T-helper 17 cell (primary cell): Measurements from ENCODE around the gene ITGA3. TPM values are rescaled to one million over a fixed set of nuclear protein-coding genes. Genes with fewer than 3 reads are reported as not detected.
A peak's percentile ranks its signal among the peaks of the same experiment; 100 is the strongest.

ENCODE experiments used
- ATAC-seq: fragments of 150-1000 bp; cut with Tn5 transposase; 2 replicates; pipeline ENCODE4 v1.10.0; 2021; ENCODE audit warnings: mild to moderate bottlenecking, moderate library complexity
- DNase-seq, 3 donors: peaks; one replicate each; pipeline versions ENCODE4 v3.0.0 to v3.0.0-alpha.2; 2020 to 2021
- H3K9me3 ChIP-seq: one replicate; pipeline ENCODE4 v1.7.0; 2013; ENCODE audit warnings: low read length, mild to moderate bottlenecking; ENCODE audit not compliant: control insufficient read depth, poor library complexity, severe bottlenecking
- H3K27ac Mint-ChIP-seq: one replicate; pipeline ENCODE4 v1.8.0; 2022; ENCODE audit warnings: mild to moderate bottlenecking, moderate library complexity, mixed read lengths
- H3K27me3 Mint-ChIP-seq: one replicate; pipeline ENCODE4 v1.8.0; 2022; ENCODE audit warnings: mixed read lengths
- H3K36me3 Mint-ChIP-seq: one replicate; pipeline ENCODE4 v1.8.0; 2022; ENCODE audit warnings: low read depth, mixed read lengths
- H3K4me1 Mint-ChIP-seq: one replicate; pipeline ENCODE4 v1.8.0; 2022; ENCODE audit warnings: mild to moderate bottlenecking, mixed read lengths
- H3K4me3 Mint-ChIP-seq: one replicate; pipeline ENCODE4 v1.8.0; 2022; ENCODE audit warnings: mild to moderate bottlenecking, moderate library complexity, mixed read lengths
- total RNA-seq, 4 donors: library from RNA in 2 of 4; stranded (reverse) in 2 of 4; gene quantifications; one replicate each; pipeline ENCODE4 v1.2.3 and lab custom pipeline; 2022 to 2026

ITGA3 gene
- total RNA-seq, 2 donors from 2014 or later, result 8.0 to 10.6 TPM

DNA sequence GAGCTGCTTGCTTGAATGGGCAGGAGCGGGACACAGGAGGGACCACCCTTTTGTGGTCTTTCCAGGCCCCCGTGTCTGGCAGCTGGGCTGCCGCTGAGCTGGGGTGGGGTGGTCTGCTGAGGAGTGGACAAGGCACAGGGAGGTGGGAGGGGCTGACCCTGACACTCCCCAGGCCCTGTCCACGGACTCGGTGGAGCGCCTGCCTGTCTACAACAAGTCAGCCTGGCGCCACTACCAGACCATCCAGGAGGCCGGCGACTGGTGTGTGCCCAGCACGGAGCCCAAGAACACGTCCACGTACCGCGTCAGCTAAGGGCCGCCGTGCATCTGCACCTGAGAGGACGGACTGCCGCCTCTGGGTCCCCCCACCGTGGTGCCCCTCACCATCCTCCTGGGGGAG, 53.9 kb downstream of the ITGA3 start:
- H3K27me3 Mint-ChIP-seq, result peaks cover under 1% of the 10 kb centered on the region
- H3K9me3 ChIP-seq, result no peaks in the 10 kb centered on the region
- DNase-seq (no peak), ATAC-seq (no peak)
- H3K4me1 Mint-ChIP-seq, result peaks cover 2% of the 10 kb centered on the region
- peaks cover 9% of the 10 kb centered on the region for H3K36me3 Mint-ChIP-seq
- no peak overlapping the region for H3K4me3 Mint-ChIP-seq
- H3K27ac Mint-ChIP-seq, result no peak overlapping the region

DNA sequence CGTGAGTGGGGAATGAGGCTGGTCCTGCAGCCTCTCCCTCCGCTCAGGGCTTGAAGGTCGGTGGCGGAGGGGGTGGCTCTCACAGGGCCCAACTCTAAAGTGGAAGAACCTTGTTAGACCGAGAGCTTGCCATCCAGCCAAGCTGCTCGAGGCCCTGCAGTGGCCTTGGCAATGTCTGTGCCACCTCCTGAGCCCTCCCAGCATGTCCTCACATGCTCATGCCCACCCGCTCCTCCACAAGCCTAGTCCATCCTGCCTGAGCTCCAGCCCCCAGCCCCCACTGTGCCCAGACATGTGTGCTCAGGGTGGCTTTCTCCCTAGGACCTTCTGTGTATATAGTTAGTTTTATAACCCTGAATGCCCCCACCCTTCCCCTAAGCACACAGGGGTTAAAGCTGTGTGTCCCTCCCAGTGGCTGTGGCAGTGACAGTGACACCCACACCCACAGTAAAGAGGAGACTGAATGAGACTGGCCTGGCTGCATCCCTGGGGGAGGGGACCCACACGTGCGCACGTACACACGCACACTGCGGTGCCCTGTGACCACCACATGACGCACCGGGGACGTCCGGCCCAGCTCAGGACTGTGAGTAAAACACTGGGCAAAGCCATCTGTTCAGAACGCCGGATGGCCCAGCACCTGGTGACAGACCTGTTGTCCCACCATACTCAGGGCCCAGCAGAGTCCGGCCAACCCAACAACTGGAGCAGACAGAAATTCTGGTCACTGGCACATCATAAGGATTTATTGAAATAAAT, 54.9 kb downstream of the ITGA3 start:
- no peak for DNase-seq
- H3K9me3 ChIP-seq, result no peaks in the 10 kb centered on the region
- H3K27me3 Mint-ChIP-seq, result peaks cover 8% of the 10 kb centered on the region
- no peak overlapping the region for H3K27ac Mint-ChIP-seq
- H3K36me3 Mint-ChIP-seq, result peaks cover 8% of the 10 kb centered on the region
- H3K4me1 Mint-ChIP-seq, result peaks cover 7% of the 10 kb centered on the region
- no peak for ATAC-seq
- no peak overlapping the region for H3K4me3 Mint-ChIP-seq

DNA sequence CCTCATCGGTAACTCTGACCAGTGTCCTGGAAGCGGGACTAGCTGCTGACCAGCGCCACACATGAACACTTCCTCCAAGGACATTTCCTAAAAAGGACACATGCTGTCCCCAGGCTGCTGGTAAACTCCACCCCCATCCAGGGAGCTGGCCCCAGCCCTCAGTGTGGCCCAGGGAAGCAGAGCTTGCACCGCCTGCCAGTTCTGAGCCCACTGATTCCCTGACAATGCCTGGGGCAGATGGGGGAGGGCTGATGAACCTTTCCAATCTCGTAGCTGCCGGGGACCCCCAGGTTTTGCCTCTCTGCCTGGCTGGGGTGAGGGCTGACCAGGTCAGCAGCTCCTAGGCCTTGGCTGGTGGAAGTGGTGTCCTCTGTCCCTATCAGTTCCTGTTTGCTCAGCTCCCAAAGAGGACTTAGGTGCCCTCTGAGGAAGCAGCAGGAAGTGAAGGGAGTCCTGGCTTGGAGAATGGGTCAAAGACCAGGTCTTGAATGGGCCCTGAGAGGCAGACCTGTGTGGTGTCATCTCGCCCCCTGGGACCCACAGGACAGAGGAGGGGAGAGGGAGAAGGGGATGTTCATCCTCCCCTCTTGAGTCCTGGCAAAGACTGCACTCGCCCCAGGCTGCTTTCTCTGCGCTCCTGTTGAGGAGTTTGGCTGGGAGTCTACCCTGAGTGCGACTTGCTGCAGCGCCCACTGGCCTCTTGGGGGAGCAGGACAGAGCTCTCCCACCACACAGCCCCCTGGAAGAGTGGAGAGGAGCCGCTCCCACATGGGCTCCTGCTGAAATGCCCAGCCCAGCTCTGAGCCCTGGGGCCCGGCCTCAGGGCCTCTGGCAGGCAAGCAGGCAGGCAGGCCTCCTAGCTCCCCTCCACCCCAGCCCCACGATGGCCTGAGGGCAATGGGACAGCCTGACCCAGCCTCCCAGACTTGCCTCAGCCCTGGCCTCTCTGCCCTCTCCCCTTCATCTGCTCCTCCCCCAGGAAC, 56.1 kb downstream of the ITGA3 start:
- ATAC-seq (no peak), DNase-seq (no peak)
- H3K27me3 Mint-ChIP-seq, result peaks cover 14% of the 10 kb centered on the region
- no peak overlapping the region for H3K4me3 Mint-ChIP-seq
- no peaks in the 10 kb centered on the region for H3K9me3 ChIP-seq
- H3K36me3 Mint-ChIP-seq, result peaks cover 4% of the 10 kb centered on the region
- H3K4me1 Mint-ChIP-seq, result peaks cover 11% of the 10 kb centered on the region
- no peak overlapping the region for H3K27ac Mint-ChIP-seq

DNA sequence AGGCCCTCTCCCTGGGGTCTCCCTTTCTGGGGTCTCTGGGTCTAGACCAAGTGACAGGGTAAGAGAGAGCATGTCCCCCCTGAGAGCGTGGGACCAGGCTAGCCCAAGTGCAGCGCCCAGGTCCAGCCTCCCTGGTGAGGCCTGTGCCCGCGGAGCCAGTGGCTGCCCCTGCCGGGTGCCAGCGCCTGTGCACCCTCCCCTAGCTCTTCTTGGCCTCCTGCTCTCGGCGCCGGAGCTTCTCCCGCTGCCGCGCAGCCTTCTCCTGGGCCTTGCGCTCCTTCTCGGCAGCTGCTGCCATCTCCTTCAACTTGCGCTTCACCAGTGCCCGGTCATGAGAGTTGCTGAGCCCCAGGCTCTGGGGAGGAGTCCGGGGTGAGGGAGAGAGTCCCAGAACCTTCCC, 56.8 kb downstream of the ITGA3 start:
- no peaks in the 10 kb centered on the region for H3K9me3 ChIP-seq
- Mint-ChIP-seq H3K36me3 (peaks cover 3% of the 10 kb centered on the region), H3K27me3 (peaks cover 16% of the 10 kb centered on the region), H3K4me3 (no peak overlapping the region), H3K4me1 (peaks cover 13% of the 10 kb centered on the region), H3K27ac (no peak overlapping the region)
- ATAC-seq (no peak), DNase-seq (no peak)

DNA sequence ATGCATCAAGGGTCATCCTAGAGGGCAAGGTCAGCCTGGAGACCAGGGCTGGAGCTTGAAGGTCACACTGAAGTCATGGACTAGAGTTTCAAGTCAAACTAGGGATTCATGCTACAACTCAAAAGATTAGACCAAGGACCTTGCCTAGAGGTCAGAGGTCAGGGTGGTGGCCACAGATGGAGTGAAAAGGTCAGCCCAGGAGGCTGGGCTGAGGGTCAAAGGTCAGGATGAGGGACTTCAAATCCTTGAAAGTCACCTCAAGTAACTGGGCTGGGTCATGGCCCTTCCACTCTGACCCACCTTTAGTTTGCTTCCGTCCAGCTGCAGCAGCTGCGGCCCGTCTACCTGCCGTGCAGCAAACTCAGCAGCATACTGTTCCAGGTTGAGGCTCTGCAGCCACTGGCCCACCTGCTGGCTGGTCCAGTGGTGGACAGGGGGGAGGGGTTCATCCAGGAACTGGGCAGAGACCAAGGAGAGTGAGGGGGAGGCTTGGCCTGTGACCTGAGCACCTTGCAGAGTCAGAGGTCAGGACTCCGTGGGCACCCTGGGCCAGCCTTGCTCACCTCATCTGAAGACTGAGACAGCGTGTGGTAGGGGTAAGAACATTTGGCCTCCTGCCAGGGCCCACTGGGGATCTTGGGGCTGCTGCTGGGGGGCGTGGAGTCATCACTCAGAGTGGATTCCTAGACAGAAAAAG, 57.9 kb downstream of the ITGA3 start:
- H3K27ac Mint-ChIP-seq, result no peak overlapping the region
- no peaks in the 10 kb centered on the region for H3K9me3 ChIP-seq
- no peak for DNase-seq
- no peak overlapping the region for H3K4me3 Mint-ChIP-seq
- peaks cover 1% of the 10 kb centered on the region for H3K36me3 Mint-ChIP-seq
- peaks cover 26% of the 10 kb centered on the region for H3K27me3 Mint-ChIP-seq
- H3K4me1 Mint-ChIP-seq, result peaks cover 11% of the 10 kb centered on the region
- no peak for ATAC-seq

DNA sequence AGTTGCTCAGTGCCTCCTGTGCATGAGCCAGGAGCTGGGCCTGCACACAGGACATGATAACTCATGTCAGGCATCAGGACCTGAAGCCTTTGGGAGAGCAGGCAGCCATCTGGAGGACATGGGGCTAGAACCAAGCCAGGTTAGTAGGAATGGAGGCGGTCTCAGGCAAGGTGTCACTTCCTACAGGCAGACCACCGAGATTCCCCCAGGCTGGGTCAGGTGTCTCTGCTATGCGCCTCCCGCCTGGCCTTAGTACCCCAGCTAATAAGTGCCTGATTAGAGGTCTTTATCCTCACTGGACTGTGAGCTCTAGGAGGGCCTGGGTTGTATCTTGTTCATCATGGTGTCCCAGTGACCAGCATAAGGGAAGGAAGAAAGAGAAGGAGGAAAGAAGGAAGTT, 58.5 kb downstream of the ITGA3 start:
- DNase-seq (no peak), ATAC-seq (no peak)
- Mint-ChIP-seq H3K4me3 (no peak overlapping the region), H3K36me3 (peaks cover 2% of the 10 kb centered on the region), H3K4me1 (peaks cover 13% of the 10 kb centered on the region), H3K27ac (no peak overlapping the region), H3K27me3 (peaks cover 29% of the 10 kb centered on the region)
- no peaks in the 10 kb centered on the region for H3K9me3 ChIP-seq

DNA sequence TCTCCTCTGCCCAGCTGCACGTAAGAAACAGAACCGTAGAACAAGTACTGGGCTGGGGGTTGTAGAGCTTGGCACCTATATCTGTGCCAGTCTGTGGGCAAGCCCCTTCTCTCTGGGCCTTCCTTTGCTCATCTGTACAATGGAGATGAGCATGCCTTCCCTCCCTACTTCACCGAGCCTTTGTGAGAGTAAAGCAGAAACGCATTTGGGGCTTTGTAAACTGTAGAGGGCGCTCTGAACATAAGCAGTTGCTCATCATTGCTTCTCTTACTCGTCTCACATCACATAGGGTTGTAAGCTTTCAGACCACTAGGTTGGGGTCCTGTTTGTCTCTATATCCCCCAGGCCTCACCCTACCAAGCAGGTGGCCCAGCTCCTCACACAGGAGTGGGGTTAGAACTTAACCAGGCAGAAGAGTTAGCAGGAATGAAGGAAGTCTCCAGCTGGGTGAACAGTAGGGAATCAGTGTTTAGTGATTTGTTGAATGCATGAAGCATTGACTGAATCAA, 59.0 kb downstream of the ITGA3 start:
- Mint-ChIP-seq H3K4me3 (no peak overlapping the region), H3K36me3 (peaks cover 2% of the 10 kb centered on the region), H3K27ac (no peak overlapping the region), H3K4me1 (peaks cover 16% of the 10 kb centered on the region), H3K27me3 (peaks cover 34% of the 10 kb centered on the region)
- ATAC-seq (peak; percentile 39), DNase-seq (no peak)
- H3K9me3 ChIP-seq, result no peaks in the 10 kb centered on the region

DNA sequence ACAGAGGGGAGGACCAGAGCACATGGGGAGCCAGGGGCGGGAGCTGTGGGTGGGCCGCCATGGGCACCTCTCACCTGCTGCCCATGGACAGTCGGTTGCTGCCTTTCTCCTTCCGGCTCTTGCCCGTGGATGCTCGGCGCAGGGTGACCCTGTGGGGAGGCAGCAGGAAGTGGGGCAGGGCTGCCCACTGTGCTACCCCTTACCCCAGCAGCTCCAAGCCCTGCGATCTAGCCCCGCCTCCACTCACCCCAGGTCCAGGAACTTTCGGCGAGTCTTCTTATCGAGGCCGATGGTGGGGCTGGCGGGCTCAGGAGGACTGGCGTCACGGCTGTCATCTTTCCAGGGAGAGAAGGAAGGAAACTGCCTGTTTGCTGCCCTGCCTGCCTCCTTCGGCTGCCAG, 59.8 kb downstream of the ITGA3 start:
- Mint-ChIP-seq H3K4me1 (peaks cover 16% of the 10 kb centered on the region), H3K27me3 (peaks cover 36% of the 10 kb centered on the region), H3K27ac (no peak overlapping the region), H3K4me3 (no peak overlapping the region), H3K36me3 (peaks cover 2% of the 10 kb centered on the region)
- ATAC-seq, result no peak
- no peak for DNase-seq
- H3K9me3 ChIP-seq, result no peaks in the 10 kb centered on the region

DNA sequence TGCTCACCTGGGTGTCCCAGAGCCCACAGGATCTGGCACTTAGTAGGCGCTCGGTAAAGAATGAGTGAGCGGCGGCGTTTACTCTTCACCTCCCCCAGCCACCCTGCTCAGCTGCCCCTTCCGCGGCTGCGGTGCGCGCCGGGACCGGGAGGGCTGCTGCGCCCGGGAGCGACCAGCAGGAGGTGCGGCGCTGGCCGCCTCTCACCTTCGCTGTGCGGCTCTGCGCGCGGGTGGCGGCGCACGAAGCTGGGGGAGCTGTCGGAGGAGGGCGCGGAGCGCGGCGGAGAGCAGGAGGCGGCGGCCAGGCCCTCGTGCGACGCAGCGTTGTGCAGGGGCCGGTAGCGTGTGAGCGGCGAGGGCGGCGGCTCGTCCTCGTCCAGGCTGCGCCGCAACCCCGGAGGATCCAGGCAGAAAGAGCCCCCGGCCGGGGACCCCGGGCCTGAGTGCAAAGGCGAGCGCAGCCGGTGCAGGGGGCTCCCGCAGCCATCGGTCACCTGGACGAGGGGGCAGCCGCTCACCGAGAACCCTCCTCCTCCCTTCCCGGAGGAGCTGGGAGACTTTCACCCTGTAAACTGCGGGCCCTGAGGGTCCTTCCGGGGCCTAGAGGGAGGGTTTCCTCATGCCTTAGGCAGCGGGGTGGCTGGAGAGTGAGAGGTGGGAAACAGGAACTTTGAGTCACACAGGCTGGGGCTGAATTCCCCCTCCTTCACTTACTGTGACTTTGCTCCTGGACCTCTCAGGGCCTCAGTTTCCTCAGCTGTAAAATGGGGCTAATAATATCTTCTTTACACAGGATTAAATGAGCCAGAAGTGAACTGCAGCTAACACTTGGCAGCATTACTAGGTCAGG, 61.5 kb downstream of the ITGA3 start:
- Mint-ChIP-seq H3K36me3 (peaks cover 2% of the 10 kb centered on the region), H3K4me1 (peaks cover 21% of the 10 kb centered on the region), H3K27me3 (peaks cover 40% of the 10 kb centered on the region), H3K4me3 (peak overlapping the region; percentile 80), H3K27ac (peak overlapping the region; percentile 45)
- DNase-seq, result peak; percentile 45 to 57 (median 48)
- ATAC-seq, result peak; percentile 97
- no peaks in the 10 kb centered on the region for H3K9me3 ChIP-seq

DNA sequence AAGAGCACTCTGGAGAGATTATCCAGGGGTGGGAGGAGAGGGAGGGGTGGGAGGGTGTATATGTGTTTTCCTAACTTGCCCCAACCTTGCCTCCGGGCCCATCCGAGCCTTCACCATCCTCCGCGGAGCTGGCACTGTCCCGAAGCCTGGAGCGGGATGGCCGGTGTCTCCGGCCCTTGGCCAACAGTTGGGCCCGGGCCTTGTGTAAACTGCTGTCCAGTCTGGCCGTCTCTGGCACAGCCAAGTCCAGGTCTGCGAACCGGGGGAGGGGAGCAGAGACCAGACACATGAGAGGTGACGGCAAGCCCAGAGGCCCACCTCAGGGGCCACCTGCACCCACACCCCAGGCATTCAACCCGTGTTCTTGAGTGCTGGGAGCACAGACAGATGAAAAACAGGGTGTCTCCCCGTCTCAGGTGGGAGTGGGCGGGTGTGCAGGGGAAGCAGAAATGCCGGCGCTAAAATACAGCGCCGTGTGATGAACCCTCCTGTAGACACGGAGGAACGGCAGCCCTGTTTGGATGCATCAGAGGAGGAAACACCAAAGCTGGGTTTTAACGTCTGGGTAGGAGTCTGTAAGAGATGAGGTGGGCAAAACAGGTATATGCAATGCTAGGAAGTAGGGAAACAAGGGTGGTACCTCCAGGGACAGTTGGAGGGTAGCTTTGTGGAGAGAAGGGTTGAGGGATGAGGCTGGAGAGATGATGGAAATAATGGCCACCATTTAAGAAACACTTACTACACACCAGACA, 62.3 kb downstream of the ITGA3 start:
- peaks cover 42% of the 10 kb centered on the region for H3K27me3 Mint-ChIP-seq
- no peak for DNase-seq
- peaks cover 21% of the 10 kb centered on the region for H3K4me1 Mint-ChIP-seq
- H3K36me3 Mint-ChIP-seq, result peaks cover 2% of the 10 kb centered on the region
- H3K9me3 ChIP-seq, result no peaks in the 10 kb centered on the region
- no peak overlapping the region for H3K27ac Mint-ChIP-seq
- ATAC-seq, result no peak
- no peak overlapping the region for H3K4me3 Mint-ChIP-seq

DNA sequence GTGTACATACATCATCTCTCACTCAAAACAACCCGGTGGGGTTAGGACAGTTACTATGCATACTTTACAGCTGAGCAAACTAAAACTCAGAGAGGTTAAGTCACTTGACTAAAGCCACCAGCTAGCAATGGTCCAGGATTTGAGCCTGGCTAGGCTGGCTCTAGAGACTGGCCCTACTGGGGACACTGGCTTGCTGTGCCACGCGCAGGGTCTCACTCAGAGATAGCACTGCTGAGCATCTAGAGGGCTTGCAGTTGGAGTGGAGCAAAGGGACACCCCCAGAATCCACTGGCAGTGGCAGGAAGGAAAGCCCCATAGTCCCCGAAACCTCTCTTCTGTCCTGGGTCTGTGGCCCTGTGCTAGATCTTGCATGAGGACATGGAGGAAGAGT, 62.9 kb downstream of the ITGA3 start:
- no peaks in the 10 kb centered on the region for H3K9me3 ChIP-seq
- Mint-ChIP-seq H3K4me3 (no peak overlapping the region), H3K27me3 (peaks cover 42% of the 10 kb centered on the region), H3K36me3 (peaks cover 2% of the 10 kb centered on the region), H3K4me1 (peaks cover 21% of the 10 kb centered on the region), H3K27ac (no peak overlapping the region)
- ATAC-seq (no peak), DNase-seq (no peak)
